ENCODE measurements around the gene NES. TPM values are rescaled to one million over a fixed set of nuclear protein-coding genes. Genes with fewer than 3 reads are reported as not detected.
A peak's percentile ranks its signal among the peaks of the same experiment; 100 is the strongest.

NES gene
- total and polyA plus RNA-seq, 10 donors = 4.3 to 146 (median 52.3) TPM

DNA sequence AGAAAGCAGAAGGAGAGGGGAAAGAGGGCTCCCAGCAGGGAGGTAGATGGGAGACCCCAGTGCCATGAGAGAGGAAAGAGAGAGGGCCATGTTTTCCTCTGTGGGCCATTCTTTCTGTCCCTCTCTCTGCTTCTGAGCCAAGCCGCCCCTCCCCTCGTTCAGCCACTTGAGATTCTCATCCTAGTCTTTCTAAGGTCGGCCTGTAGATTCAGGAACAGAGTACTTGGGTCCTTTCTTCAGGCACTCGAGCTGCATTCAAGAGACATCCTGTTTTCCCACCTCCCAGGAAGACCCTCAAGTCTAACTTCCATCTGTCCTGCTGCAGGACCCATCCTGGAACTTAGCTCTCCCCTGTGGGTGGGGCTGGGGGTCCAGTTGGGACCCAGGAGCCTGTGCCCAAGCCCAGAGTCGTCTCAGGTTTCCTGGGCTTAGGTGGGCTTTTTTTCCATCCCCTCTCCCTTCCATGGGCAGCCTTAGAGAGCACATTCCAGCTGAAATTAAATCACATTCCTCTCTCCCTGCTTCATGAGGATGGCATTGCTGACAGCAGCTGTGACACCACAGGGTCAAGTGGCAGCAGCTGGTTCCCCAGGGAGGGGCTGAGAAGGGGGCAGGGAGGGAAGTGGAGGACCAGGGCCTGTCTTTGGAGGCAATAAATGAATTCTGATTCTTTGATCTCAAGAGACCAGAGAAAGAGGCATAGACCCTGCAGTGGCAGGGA lies 13.0 kb downstream of the NES start:
- DNase-seq = no peak
- H3K27ac ChIP-seq = peak overlapping the region; percentile 53 to 87 (median 79)

DNA sequence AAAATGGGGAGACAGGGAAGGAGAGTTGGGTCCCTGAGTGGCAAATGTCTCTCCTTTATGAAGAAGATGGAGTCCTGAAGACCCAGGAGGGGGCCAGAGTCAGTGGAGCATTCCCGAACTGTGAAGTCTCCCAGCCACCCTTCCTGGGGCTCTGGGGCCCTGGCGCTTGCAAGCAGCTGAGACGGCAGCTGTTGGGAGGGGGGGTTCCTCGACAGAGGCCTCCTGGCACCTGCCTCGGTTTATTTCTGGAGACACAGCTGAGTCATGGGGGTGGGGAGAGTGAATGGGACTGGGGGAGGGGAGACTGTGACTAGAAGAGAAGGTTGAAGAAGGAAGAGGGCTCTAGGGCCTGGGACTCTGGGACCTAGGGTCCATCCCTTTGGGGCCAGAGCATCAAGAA lies 14.0 kb downstream of the NES start:
- no peak for DNase-seq
- TF ChIP-seq, protein P1, sequence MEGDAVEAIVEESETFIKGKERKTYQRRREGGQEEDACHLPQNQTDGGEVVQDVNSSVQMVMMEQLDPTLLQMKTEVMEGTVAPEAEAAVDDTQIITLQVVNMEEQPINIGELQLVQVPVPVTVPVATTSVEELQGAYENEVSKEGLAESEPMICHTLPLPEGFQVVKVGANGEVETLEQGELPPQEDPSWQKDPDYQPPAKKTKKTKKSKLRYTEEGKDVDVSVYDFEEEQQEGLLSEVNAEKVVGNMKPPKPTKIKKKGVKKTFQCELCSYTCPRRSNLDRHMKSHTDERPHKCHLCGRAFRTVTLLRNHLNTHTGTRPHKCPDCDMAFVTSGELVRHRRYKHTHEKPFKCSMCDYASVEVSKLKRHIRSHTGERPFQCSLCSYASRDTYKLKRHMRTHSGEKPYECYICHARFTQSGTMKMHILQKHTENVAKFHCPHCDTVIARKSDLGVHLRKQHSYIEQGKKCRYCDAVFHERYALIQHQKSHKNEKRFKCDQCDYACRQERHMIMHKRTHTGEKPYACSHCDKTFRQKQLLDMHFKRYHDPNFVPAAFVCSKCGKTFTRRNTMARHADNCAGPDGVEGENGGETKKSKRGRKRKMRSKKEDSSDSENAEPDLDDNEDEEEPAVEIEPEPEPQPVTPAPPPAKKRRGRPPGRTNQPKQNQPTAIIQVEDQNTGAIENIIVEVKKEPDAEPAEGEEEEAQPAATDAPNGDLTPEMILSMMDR (IDR thresholded peaks at IDR 0.05 in 8 of 11, conservative IDR thresholded peaks at IDR 0.05 in 3 of 11) = no peak
- TF ChIP-seq POLR2AphosphoS5 (IDR thresholded peaks at IDR 0.05) (no peak), POLR2A (IDR thresholded peaks at IDR 0.05) (no peak)
- peaks cover 63 to 100% (median 90%) of the 10 kb centered on the region in 6 donors for H3K4me1 ChIP-seq
- 27 to 55% (median 38%) methylated on average over 5 of the region's 5 CpGs for WGBS, 5 donors
- intact Hi-C loops (cut with DNase I; ENCODE audit: low total_unique reads) = no loop called here
- H3K4me3 ChIP-seq = no peak overlapping the region
- H3K27me3 ChIP-seq (replicated peaks in 1 of 7) = peaks cover 0 to under 1% (median 0%) of the 10 kb centered on the region in 7 donors
- peak overlapping the region; percentile 42 to 87 (median 80) for H3K27ac ChIP-seq
- H3K9me3 ChIP-seq = no peaks in the 10 kb centered on the region
- no peaks in the 10 kb centered on the region for H3K36me3 ChIP-seq

More for the DNA sequence above, 13.0 kb downstream of the NES start:
- WGBS, 5 donors = 42 to 57% (median 50%) methylated on average over 5 of the region's 5 CpGs
- Histone ChIP-seq H3K4me3 (no peak overlapping the region), H3K4me1 (peaks cover 63 to 100% (median 91%) of the 10 kb centered on the region in 6 donors), H3K36me3 (no peaks in the 10 kb centered on the region), H3K9me3 (no peaks in the 10 kb centered on the region), H3K27me3 (replicated peaks in 1 of 7) (no peaks in the 10 kb centered on the region)
- TF ChIP-seq, protein P1 (IDR thresholded peaks at IDR 0.05 in 8 of 11, conservative IDR thresholded peaks at IDR 0.05 in 3 of 11) = no peak
- TF ChIP-seq POLR2AphosphoS5 (IDR thresholded peaks at IDR 0.05) = peak in 2 of 3 donors; percentile 44 to 77
- intact Hi-C loops (cut with DNase I; ENCODE audit: low total_unique reads) = no loop called here

DNA sequence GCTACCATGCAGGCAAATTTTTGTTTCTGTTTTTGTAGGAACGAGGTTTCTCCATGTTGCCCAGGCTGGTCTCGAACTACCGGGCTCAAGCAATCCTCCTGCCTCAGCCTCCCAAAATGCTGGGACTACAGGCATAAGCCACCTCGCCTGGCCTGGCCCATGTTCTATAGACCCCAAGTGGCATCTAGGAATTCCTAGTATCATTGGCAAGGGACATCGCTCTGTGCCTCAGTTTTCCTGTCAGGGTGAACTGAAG lies 14.5 kb downstream of the NES start:
- H3K27me3 ChIP-seq (replicated peaks in 1 of 7) = peaks cover 0 to 5% (median 0%) of the 10 kb centered on the region in 7 donors
- intact Hi-C loops (cut with DNase I; ENCODE audit: low total_unique reads) = no loop called here
- no peaks in the 10 kb centered on the region for H3K9me3 ChIP-seq
- no peak for TF ChIP-seq POLR2AphosphoS5 (IDR thresholded peaks at IDR 0.05)
- no peak for TF ChIP-seq POLR2A (IDR thresholded peaks at IDR 0.05)
- TF ChIP-seq, protein P1 (IDR thresholded peaks at IDR 0.05 in 8 of 11, conservative IDR thresholded peaks at IDR 0.05 in 3 of 11) = no peak
- no peak for DNase-seq
- H3K4me3 ChIP-seq = no peak overlapping the region
- 86 to 92% (median 88%) methylated on average over 5 of the region's 5 CpGs for WGBS, 5 donors
- peak overlapping the region in 7 of 8 donors; percentile 67 to 87 (median 81) for H3K27ac ChIP-seq
- H3K36me3 ChIP-seq = no peaks in the 10 kb centered on the region
- H3K4me1 ChIP-seq = peaks cover 63 to 100% (median 92%) of the 10 kb centered on the region in 6 donors

DNA sequence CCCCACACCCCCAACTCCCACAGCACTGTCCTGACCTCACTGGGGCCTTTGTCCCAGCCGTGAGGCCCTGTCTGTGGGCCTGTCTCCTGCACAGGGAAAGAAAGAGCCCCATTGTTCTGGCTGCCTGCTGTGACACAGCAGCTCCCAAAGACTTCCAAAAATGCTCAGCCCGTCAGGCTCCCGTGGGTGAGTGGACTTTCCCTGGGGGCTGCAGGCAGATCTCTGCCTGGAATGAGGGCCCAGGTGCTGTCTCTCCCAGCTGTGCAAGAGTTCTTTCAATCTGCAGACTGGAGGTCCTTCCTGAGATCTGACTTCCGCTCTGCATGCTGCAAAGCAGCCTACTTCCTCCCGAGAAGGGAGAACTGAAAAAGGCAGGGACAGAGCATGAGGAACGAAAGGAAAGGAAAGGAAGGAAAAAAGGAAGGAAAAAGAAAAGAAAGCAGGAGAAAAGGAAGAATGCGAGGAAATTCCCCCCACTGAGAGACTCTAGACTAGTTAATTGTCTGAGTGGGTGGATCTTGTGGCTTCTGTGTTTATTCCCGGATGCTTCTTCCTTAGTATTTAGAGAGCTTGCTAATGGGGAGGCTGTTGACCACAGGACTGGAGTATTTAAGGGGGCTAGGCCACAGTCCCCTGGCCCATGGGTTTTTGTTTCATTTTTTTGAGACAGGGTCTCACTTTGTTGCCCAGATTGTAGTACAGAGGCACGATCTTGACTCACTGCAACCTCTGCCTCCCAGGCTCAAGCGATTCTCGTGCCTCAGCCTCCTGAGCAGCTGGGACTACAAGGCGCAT lies 15.0 kb downstream of the NES start:
- DNase-seq = no peak
- no peak overlapping the region for H3K4me3 ChIP-seq
- no peaks in the 10 kb centered on the region for H3K9me3 ChIP-seq
- 41 to 51% (median 47%) methylated on average over 11 to 12 of the region's 12 CpGs for WGBS, 5 donors
- H3K27me3 ChIP-seq (replicated peaks in 1 of 7) = peaks cover 0 to 10% (median under 1%) of the 10 kb centered on the region in 7 donors
- TF ChIP-seq, protein P1 (IDR thresholded peaks at IDR 0.05 in 8 of 11, conservative IDR thresholded peaks at IDR 0.05 in 3 of 11) = no peak
- no peak for TF ChIP-seq POLR2AphosphoS5 (IDR thresholded peaks at IDR 0.05)
- no peak for TF ChIP-seq POLR2A (IDR thresholded peaks at IDR 0.05)
- intact Hi-C loops (cut with DNase I; ENCODE audit: low total_unique reads) = no loop called here
- peaks cover 65 to 100% (median 94%) of the 10 kb centered on the region in 6 donors for H3K4me1 ChIP-seq
- peak overlapping the region; percentile 11 to 87 (median 80) for H3K27ac ChIP-seq
- H3K36me3 ChIP-seq = no peaks in the 10 kb centered on the region

All from spleen (tissue), 11 donors.